ENCODE measurements around the gene TWIST2.

TWIST2 gene

DNA sequence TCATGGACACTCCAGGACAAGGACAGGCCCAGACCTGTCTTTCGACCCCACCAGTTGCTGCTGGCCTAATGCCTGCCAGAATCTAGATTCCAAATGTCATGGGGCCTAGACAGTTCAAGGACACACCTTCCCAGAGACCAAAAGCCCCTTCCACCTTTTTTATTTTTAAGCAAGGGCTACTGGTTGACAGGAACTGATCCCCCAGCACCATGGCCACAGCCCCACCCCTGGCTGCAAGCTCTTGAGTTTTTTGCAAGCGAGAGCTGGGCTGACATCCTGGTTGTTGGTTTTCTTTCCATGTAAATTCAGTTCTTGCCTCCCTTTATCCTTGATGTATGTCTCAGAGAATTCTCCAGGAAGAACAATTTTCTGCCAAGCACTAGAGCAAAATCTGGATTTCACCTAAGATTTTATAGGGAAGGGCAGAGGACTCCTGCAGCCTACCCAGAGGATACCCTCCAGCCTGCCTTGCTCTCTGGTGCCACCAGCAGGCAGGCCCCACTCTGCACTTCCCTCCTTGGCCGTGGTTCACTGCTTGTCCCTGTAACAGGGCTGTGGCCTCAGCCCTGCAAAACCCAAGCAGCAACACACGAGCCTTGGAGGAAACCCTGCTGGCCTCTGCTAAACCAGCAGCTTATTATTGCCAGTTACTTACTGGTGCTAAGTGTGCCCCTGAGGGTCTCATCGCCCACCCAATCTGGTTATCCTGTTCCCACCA is 97.7 kb downstream of the TWIST2 start:
- DNase-seq: no peak

GRCh38 chr2:238946318-238947242 is 98.7 kb downstream of the TWIST2 start:
- DNase-seq: no peak

DNA sequence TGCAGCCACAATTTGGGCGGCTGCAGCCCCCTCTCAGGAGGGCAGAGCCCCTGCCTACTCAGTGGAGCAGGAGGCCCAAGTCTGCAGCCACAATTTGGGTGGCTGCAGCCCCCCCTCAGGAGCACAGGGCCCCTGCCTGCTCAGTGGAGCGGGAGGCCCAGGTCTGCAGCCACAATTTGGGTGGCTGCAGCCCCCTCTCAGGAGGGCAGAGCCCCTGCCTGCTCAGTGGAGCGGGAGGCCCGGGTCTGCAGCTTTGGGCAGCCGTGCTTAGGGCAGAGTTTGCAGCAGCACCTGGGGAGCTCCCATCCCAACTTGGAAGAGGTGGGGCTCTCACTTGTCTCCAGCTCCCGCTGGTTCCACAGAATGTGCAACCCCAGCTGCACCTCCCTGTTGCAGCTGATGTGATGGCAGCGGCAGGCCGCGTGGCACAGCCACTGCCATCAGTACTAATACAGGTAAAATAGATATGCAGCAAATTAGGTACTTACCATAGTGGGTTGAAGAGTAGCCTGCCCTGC is 99.4 kb downstream of the TWIST2 start:
- no peak for DNase-seq

GRCh38 chr2:238947920-238948710 is 100.2 kb downstream of the TWIST2 start:
- DNase-seq: no peak

DNA sequence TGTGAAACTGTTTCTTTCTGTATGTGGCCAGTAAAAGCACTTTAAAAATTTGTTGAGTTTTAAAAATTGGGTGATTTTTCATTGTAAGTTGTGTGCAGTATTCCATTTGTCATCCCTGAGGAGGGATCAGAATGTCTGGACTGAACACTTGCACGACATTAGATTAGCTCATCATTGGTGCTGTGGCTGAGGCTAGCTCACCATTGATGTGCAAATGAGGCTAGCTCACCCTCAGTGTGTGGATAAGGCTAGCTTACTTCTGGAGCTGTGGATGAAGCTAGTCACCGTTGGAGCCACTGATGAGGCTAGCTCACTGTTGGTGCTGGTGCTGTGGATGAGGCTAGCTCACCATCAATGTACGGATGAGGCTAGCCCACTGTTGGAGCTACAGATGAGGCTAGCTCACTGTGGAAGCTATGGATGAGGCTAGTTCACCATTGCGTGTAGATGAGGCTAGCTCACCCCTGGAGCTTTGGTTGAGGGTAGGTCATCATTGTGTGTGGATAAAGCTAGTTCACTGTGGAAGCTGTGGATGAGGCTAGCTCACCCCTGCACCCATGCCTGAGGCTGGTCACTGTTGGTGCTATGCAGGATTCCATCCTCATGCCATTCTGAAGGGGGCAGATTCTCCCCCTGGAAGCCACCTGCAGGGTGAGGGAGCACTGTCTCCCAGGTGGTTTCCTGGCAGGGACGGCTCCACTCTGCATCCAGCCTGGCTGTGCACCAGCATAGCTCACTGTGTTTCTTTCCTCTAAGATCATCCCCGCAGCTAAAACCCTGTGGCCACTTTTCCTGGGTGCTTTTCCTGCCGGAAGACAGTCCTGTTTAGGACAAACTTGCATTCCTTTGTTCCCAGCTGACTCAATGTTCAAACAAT is 101.1 kb downstream of the TWIST2 start:
- DNase-seq: no peak

GRCh38 chr2:238949710-238950345 is 101.9 kb downstream of the TWIST2 start:
- DNase-seq: no peak

- no peak for DNase-seq
Measured at GRCh38 chr2:238950551-238950950, 102.7 kb downstream of the TWIST2 start.

DNA sequence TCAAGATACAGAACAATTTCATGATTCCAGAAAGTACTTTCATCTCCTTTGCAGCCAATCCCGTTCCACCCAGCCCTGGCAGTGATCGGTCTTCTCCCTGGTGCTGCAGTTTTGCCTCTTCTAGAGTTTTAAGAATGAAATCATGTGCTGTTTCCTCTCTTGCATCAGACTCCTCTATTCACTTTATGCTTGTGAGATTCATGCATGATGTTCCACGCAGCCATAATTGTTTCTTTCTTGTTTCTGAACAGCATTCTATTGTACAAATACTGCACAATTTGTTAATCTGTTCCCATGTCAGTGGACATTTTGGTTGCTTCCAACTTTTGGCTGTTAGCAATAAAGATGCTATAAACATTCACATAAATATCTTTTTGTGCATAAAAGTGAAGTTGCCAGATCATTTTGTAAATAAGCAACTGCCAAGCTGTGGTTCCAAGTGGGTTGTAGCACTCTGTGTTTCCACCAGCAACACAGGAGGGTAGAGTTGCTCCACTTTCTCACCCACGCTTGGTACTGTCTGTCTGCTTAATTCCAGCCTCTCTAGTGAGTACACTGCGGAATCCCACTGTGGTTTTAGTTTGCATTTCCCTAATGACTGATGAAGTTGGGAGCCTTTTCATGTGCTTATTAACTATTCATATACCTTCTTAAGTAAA is 104.5 kb downstream of the TWIST2 start:
- DNase-seq: no peak

DNA sequence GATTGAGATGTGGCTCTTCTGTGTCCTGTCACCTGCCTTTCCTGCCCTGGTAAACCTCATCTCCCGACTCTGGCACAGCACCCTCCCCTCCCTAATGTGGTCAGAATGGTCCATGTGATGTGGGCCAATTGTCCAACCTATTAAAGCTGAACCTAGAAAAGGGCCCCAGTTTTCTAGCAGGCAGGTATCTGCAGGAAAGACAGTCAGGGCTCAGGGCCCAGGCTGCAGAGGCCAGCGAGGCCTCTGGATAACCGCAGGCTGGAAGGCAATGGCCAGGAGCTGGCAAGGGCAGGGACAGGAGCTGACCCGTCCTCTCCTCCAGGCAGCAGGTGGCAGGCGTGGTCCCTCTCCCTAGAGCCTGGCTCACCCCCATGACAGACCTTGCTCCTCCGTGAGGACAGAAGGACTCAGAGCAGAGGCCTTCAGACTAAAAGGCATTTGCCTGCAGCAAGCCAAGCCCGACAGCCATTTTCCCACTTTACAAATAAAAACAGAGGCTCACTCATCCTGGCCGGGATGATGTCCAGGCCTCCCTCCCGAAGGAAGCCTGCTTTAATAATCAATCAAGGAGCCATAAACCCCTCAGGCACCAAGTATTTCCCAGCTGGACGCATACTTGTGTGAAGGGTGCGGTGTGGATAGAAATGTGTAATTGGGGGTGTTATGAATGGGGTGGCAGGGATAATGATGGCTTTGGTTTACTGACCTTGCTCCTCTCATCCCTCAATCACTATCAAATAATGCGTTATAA is 107.1 kb downstream of the TWIST2 start:
- DNase-seq: no peak

- no peak for DNase-seq
Measured at GRCh38 chr2:238955648-238956531, 108.0 kb downstream of the TWIST2 start.

DNA sequence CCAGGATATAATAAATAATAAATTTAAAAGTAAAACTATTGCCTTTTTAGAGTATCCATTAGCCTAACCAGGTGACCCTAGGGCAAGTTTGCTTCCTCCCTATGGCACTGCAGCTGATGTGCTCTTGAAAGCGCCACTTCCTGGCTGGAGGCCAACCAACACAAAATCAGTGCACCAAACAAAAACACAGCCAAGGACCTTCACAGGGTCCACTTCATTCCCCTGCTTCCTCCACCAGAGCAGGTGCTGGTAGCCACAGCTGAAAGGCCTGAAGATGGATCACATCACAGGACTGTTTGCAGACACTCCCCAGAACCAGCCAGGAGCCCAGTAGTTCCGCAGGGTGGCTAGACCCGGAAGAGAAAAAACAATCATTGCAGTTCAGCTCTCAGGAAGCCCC is 108.8 kb downstream of the TWIST2 start:
- no peak for DNase-seq

All from NCI-H2227 treated with DMSO at 0.1 percent for 48 hours (cell line).